OCI-M1 (cell line): ENCODE results near the gene KCNG2.
"Not testable (repeated sequence)": the region's sequence is repeated elsewhere in the genome, so short reads cannot be mapped to it uniquely, and the experiment has no call there.

ENCODE experiments used
- DNase-seq: peaks from one replicate; lab custom pipeline; 2025; lab: John Stamatoyannopoulos, UW

Gene KCNG2, protein sequence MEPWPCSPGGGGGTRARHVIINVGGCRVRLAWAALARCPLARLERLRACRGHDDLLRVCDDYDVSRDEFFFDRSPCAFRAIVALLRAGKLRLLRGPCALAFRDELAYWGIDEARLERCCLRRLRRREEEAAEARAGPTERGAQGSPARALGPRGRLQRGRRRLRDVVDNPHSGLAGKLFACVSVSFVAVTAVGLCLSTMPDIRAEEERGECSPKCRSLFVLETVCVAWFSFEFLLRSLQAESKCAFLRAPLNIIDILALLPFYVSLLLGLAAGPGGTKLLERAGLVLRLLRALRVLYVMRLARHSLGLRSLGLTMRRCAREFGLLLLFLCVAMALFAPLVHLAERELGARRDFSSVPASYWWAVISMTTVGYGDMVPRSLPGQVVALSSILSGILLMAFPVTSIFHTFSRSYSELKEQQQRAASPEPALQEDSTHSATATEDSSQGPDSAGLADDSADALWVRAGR

DNA sequence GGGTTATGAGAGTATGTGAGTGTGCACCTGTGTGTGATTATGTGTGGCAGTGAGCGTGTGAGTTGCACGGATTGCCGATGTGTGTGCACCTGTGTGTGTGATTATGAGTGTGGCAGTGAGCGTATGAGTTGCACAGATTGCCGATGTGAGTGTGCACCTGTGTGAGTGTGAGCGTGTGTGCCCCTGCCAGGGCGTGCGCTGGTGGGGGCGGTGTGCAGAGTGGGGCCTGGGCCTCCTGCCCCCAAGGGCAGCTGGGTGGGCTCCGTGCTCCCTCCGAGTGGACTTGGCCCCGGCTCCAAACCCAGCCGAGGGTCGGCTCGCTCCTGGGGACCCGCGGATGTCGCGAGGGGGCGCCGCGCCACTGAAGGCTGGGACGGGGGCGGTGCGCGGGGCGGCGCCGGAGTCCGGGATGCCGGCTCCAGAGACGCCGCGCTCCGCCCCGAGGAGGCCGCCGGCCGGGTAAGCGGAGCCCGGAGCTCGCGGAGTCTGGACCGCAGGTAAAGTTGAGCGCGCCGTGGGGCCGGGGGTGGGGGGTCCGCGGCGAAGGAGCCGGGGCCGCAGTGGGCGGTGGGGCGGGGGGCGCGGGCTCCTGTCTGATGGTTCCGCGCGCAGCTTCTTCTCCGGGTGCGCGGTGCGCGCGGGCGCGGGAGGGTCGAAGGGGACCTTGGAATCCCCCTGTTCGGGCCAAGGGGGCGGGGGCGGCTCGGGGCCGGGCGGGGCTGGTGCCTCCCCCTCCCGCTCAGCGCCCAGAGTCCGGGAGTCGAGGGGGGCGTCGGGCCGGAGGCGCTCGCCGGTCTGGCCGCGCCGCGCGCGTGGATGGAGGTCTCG lies at the start of gene KCNG2:
KCNG2 (plus strand) TSS at position 421 of the 828 bp plus-strand sequence. CDS start 65,730 bp downstream, outside the sequence.
- DNase-seq, result no peak

DNA sequence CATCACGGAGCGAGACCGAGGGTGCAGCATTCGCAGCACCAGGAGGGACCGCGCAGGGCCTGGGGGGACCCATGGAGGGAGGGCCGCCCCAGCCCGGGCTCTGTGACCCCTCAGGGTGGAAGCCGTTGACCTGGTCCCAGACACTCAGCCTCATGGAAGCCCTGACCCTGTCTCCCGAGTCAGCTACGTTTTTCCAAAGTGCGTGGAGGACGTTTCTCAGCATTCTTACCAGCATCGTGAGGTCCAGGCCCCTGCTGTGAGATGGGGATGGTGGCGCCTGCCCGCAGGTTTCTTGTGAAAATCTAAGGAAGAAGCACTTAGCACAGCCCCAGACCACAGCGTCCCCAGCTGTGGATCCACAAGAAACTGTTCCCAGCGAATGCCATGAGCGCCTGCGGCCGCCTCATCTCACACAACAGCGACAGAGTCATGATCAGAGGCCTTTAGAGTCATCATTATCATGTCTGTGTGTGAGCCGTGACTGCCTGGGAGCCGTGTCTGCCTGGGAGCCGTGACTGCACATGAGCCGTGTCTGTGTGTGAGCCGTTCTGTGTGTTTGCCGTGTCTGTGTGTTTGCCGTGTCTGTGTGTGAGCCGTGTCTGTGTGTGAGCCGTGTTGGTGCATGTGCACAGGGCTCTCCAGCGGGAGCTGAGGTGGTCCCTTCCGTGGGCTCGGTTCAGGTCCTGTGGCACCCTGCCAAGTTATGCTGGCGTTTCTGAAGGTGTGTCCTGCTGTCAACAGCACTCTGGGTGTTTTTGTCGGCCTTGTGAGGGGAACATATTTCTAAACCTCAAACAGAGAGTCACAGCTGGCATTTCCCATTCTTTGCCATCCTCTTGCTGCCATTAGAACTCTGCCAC lies 49.2 kb upstream of the KCNG2 start:
- DNase-seq, result no peak

DNA sequence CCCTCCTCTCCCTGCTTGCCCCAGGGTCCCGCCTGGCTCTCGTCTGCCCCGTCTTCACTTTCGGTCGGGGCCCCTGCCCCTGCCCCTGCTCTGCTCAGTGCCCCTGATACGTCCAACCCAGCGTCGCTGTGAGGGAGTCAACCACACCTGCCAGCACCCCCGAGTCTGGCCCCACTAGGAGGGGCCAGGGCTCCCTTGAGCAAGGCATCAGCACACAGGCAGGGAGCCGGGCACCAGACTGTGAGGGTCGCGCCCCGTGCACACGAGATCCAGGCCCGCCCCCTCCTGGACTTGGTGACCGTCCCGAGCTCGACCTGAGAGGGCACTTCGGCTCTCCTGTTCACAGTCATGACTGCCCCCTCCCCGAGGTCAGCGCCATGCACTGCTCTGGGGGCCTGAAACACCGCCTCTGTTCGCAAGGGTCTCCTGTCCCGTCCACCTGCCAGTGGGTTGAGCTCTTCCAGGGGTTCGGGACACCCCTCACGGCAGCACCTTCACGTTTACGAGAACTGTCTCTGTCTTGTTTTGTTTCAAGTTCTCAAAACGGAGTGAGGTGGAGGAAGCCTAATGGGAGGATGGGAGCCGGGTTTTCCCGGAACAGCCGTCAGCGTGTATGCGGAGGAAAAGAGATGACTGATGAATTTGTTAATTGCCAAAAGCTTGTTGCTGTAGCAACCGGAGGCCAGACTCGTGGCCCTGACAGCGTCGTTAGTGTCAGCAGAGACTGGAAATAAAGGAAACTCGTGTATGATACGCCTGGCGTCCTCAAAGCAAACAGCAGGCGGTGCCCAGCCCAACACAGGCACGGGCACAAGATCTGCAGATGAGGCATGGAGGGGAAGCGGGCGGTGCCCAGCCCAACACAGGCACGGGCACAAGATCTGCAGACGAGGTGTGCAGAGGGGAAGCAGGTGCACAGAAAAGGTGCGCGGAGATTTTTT lies 48.2 kb upstream of the KCNG2 start:
- DNase-seq, result no peak

DNA sequence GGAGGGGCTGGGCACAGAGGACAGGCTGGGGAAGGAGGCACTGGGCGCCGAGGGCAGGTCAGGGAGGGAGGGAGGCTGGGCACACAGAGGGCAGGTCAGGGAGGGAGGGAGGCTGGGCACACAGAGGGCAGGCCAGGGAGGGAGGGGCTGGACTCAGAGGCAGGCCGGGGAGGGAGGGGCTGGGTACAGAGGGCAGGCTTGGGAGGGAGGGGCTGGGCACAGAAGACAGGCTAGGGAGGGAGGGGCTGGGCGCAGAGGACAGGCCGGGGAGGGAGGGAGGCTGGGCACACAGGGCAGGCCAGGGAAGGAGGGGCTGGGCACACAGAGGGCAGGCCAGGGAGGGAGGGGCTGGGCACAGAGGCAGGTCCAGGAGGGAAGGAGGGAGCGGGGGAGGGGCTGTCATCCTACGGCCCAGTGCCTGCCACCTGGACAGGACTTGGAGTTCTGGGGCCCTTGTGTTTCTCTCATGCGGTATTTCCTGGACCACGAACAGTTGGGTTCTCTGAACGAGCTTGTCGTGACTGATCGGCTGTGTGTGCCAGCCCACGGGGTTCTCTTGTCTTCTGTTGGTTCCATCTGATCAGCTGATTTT lies 46.7 kb upstream of the KCNG2 start:
- no peak for DNase-seq

DNA sequence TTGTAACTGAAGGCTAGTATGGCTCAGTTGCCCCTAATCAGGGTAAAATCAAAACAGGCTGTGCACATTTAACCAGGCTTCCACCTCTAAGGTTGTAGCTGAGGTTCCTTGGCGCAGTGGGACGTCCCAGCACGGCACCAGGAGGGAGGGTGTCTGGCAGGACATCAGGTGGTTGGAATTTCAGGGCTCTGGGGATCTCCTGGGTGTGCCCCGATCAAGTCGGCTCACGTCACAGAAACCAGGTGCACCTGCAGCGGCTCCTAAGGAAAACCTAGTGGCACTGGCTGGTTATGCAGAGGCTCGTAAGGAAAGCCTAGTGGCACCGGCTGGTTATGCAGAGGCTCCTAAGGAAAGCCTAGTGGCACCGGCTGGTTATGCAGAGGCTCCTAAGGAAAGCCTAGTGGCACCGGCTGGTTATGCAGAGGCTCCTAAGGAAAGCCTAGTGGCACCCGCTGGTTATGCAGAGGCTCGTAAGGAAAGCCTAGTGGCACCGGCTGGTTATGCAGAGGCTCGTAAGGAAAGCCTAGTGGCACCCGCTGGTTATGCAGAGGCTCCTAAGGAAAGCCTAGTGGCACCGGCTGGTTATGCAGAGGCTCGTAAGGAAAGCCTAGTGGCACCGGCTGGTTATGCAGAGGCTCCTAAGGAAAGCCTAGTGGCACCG lies 45.7 kb upstream of the KCNG2 start:
- not testable (repeated sequence) for DNase-seq

DNA sequence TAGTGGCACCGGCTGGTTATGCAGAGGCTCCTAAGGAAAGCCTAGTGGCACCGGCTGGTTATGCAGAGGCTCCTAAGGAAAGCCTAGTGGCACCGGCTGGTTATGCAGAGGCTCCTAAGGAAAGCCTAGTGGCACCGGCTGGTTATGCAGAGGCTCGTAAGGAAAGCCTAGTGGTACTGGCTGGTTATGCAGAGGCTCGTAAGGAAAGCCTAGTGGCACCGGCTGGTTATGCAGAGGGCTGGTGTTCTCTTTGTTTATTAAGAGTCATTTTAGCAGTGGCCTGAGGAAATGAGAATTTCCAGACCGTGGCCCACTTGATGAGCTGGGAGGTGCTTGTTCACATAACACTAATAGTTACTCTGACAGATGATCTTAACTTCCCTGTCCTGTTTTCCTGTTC lies 44.8 kb upstream of the KCNG2 start:
- DNase-seq, result not testable (repeated sequence)

DNA sequence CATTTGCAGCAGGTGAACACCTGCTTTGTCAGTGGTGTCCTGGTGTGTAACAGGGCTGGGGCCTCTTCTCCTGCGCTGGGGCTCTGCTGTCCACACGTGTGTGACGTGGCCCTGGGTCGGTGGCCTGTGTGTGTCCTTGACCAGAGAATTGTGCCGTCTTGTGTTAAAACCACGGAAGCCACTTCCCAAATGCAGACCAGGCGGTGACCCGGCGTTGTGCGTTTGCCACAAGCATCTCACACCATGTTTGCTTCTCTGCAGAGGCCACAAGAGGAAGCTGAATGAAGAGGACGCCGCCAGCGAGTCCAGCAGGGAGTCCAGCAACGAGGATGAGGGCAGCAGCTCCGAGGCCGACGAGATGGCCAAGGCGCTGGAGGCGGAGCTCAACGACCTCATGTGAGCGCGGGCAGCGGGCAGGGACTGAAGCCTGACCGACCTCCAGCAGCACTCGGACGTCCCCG lies 44.3 kb upstream of the KCNG2 start:
- DNase-seq, result no peak

DNA sequence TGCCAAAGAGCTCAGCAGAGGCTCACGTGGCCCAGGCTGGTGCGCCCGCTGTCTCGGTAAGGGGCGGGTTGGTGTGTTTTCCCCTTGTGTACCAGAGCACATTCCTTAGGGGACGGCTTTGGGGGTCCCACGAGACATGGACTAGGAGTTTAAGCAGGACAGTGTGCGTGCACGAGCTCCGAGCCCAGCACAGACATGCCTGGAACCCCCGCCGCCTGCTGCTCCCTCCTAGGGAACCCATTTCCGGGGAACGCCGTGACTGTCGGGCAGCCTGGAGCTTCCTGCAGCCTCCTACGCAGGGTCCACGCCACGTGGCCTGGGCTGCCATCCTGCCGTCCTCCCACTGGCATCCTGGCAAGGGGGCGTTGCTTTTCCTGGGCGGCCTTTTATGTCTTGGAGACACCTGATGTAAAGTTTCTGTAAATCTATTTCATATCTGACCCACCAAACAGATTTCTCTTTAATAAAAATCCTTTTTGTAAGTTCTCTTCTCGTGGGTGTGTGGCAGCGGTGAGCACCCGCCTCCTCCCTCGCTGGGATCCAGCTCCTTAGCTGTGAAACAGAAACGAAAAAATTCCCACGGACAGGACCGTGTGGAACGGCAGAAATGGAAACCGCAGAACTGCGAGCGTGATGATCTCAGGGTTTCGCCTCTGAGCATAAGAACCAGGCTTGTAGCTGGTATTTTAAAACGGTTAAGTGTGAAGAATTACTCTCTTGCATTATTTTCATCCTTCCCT lies 43.5 kb upstream of the KCNG2 start:
- no peak for DNase-seq

DNA sequence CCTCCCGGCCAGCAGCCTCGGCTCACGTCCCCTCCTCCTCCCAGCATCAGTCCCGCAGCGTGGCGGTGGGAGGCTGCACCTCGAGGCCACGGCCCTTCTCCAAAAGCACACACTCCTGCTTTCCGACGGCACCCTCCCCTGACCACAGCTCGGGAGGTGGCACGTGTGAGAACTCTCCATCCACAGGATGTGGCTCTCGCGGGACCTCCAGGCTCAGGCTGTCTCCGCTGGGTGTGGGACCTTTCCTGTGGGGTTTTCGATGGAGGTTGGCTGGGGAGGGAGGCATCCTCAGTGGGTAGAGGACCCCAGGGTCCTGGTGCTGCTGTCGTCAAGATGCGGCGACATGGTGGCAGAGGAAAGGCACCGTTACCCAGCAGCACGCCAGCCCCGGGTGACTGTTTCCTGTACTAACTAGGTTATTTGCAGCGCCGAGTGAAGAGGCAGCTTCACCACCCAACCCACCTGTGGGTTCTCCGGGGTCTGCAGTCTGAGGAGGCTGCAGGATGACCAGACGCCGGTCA lies 42.8 kb upstream of the KCNG2 start:
- no peak for DNase-seq

DNA sequence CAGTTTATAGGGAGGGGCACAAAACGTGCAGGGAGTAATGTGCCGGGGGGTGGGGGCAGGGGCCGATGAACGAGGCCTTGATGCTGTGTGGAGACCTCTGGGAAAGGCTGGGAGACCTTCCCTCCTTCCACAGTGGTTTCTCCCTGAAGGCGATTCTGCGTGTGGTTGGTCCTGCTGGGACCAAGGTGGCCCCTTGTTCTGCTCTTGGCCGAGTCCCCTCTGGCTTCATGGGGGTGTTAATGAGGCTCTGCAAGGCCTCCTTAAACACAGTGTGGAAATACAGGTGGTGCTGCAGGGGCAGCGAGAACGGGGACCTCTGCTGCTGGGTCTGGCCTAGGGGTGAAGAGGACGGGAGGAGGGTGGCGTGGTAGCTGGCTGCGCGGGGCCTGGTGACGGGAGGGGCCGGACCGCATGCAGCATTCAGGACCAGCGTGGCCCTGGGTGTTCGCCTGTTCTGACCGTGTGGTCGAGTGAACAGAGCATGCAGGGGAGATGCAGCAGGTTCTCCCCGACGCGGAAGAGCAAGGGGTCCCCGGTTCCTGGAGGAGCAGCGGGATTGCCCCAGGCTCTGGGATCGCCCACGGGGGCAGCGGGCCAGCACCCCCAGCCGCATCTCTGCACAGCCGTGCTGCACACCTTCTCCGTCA lies 42.1 kb upstream of the KCNG2 start:
- DNase-seq, result no peak

DNA sequence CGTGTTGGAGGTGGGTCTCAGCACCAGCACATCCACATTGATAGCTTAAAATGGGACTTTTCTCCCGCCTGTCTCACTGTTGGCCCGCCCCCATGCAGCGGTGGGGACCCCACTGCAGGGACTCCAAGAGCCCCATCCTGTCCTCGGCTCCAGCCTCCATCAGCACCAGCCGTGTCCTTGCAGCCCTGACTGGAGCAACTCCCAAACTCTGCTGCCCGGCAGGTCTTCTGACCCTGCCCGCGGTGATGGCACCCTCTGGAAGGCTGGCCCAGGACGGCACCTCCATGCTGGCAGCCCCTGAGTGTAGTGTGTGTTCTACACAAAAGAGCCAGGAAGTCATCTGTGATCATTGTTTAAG lies 41.6 kb upstream of the KCNG2 start:
- DNase-seq, result no peak

DNA sequence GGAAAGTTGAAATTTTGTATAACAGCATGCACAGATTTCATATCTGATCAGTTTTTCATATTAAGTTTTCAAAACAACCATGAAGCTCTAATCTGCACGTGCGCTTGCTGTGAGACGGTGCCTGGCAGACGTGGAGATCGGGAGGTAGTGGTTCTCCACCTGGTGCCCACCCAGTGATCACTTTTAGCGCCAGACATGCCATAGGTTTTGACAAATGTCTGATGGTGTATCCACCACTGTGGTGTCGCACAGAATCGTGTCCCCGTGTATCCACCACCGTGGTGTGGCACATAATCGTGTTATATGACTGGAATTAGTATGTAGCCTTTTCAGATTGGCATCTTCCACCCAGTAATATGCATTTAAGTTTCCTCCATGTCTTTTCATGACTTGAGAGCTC lies 40.9 kb upstream of the KCNG2 start:
- no peak for DNase-seq

DNA sequence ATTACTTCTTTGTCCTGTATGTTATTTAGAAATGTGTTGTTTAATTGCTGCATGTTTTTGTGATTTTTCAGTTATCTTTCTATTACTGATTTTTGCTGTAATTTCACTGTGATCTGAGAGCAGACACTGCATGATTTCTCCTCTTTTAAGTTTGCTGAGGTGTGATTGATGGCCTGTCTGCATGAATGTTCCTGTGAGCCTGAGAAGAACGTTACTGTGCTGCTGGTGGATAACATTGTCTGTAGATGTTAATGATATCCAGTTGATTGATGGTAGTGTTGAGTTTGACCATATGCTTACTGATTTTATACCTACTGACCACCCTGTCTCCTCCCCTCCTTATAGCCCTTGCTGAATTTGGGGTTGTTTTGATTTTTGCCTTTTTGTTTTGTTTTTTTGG lies 37.4 kb upstream of the KCNG2 start:
- no peak for DNase-seq

DNA sequence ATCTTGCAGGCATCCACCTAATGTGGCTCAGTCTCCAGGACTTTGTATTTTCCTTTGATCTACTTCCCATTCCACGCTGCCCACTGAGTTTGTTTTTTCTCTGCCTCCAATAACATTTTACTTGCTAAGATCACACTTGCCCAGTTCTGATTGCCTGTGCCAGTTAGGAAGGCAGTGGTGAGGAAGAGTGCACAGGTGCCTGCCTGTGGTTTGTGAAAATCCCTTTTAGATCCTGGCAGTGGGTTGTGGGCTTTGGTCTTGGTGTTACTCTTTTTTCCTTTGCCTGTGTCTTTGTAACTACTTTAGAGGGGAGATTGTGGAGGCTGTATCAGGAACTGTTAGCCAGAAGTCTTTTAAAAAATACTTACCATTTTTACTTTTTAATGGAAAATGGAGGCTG lies 36.9 kb upstream of the KCNG2 start:
- DNase-seq, result no peak

DNA sequence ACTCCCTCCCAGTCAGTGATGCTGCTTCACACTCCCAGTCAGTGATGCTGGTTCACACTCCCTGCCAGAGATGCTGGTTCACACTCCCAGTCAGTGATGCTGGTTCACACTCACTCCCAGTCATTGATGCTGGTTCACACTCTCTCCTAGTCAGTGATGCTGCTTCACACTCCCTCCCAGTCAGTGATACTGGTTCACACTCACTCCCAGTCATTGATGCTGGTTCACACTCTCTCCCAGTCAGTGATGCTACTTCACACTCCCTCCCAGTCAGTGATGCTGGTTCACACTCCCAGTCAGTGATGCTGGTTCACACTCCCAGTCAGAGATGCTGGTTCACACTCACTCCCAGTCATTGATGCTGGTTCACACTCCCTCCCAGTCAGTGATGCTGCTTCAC lies 34.3 kb upstream of the KCNG2 start:
- DNase-seq, result no peak

DNA sequence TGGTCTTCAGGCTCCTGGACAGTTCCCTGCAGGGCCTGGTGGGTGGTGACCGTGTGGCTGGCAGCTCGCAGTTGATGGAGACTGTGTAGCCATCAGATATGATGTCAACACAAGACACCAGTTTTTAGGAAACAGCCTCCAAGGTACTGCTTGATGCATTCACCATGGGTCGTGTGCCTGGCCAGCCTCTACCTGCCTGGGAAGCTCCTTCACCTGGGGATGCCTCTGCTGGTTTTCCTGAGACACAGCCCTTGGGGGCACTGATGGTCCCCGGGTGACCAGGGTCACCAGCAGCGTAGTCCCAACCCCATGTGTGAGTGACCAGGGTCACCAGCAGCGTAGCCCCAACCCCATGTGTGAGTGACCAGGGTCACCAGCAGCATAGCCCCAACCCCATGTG lies 33.6 kb upstream of the KCNG2 start:
- no peak for DNase-seq

DNA sequence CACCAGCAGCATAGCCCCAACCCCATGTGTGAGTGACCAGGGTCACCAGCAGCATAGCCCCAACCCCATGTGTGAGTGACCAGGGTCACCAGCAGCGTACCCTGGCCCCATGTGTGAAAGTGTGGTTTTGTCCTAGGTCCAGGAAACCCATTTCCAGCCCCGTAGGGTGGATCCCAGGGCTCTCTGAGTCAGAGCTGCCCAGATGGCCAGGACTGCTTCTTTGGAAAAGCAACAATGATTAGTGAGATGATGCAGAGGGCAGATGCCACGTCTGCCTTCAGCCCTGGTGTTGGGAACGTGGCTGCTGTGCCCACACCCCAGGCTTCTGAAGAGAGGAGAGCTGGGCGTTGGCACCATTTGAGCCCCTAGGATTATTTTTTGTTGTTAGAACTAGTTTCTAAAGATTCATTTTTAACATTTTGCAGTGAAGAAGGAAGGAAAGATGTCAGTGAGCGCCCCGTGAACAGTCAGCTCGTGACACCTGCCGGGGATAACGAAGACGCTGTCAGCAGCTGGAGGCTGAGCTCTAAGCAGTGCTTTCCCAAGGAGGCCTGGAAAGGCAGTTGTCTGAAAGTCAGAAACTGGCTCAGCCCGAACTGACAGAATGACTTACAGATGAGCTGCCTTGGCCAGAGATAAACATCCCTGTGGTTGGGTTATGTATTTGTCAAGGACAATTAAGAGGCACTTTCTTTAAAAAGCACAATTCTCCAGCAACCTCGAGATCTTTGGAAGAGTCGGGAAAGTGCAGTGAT lies 32.1 kb upstream of the KCNG2 start:
- no peak for DNase-seq

DNA sequence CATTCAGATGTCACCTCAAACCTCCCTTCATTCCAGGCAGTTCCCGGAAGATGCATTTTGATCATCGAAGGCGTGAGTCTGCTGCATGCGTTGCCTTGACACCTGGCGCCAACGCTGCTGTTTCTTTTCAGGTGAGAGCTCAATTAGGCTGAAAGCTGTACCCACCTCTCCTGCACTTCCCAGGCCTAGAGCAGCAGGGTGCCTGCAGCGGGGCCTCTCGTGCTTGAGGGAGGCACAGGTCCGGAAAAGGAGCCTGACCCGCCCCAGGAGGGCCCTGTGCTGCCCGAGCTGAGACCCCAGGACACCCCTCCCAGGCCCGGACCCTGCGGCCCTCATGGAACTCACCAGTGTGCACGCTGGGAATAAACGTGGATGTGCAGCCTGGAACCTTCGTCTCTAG lies 31.4 kb upstream of the KCNG2 start:
- DNase-seq, result no peak
